ENCODE measurements around the gene VAV1.
"Not testable (repeated sequence)": the region's sequence is repeated elsewhere in the genome, so short reads cannot be mapped to it uniquely, and the experiment has no call there.

The VAV1 gene

GRCh38 chr19:6772866-6773322 lies 386 bp downstream of the VAV1 start:
- Histone ChIP-seq H4K20me1 (peaks cover 34 to 47% (median 43%) of the 10 kb centered on the region in 11 experiments), H3K27ac (peak overlapping the region; percentile 85 to 96 (median 93)), H3K4me1 (peaks cover 28 to 55% (median 44%) of the 10 kb centered on the region in 10 experiments), H3K4me3 (peak overlapping the region; percentile 90 to 100 (median 99)), H3K9me3 (replicated peaks in 1 of 11) (peaks cover 0 to 13% (median 0%) of the 10 kb centered on the region in 11 experiments; a peak in 7 of 22 replicates), H3K4me2 (peak overlapping the region; percentile 79 to 98 (median 92)), H3K27me3 (no peaks in the 10 kb centered on the region), H3K9ac (peak overlapping the region; percentile 86 to 97 (median 93)), H3K36me3 (peaks cover 23 to 32% (median 28%) of the 10 kb centered on the region in 11 experiments)
- no peak for TF ChIP-seq Cebpa-rat (IDR thresholded peaks at IDR 0.05)

GRCh38 chr19:6773323-6773931 lies 919 bp downstream of the VAV1 start:
- H3K27ac ChIP-seq = peak overlapping the region; percentile 85 to 96 (median 93)

GRCh38 chr19:6774821-6775707 lies 2.6 kb downstream of the VAV1 start:
- Histone ChIP-seq H3K4me1 (peaks cover 37 to 60% (median 53%) of the 10 kb centered on the region in 10 experiments), H3K4me3 (peak overlapping the region; percentile 38 to 100 (median 99)), H4K20me1 (peaks cover 54 to 69% (median 64%) of the 10 kb centered on the region in 11 experiments), H3K9me3 (replicated peaks in 1 of 11) (peaks cover 0 to 13% (median 0%) of the 10 kb centered on the region in 11 experiments; a peak in 7 of 22 replicates), H3K27ac (peak overlapping the region in 9 of 11 experiments; percentile 23 to 95 (median 41); a peak in 14 of 22 replicates), H3K36me3 (peaks cover 36 to 50% (median 41%) of the 10 kb centered on the region in 11 experiments), H3K4me2 (peak overlapping the region; percentile 72 to 98 (median 92)), H3K9ac (peak overlapping the region in 8 of 11 experiments; percentile 0 to 55 (median 32); a peak in 10 of 22 replicates), H3K27me3 (no peaks in the 10 kb centered on the region)
- TF ChIP-seq Cebpa-rat (IDR thresholded peaks at IDR 0.05) = no peak

More at GRCh38 chr19:6773323-6773931, 919 bp downstream of the VAV1 start:
- H3K4me2 ChIP-seq = peak overlapping the region; percentile 79 to 98 (median 92)
- H3K4me1 ChIP-seq = peaks cover 29 to 55% (median 44%) of the 10 kb centered on the region in 10 experiments
- peaks cover 0 to 13% (median 0%) of the 10 kb centered on the region in 11 experiments; a peak in 7 of 22 replicates for H3K9me3 ChIP-seq (replicated peaks in 1 of 11)
- H3K36me3 ChIP-seq = peaks cover 26 to 38% (median 32%) of the 10 kb centered on the region in 11 experiments
- peak overlapping the region; percentile 90 to 100 (median 99) for H3K4me3 ChIP-seq
- no peaks in the 10 kb centered on the region for H3K27me3 ChIP-seq
- no peak for TF ChIP-seq Cebpa-rat (IDR thresholded peaks at IDR 0.05)
- H4K20me1 ChIP-seq = peaks cover 39 to 53% (median 48%) of the 10 kb centered on the region in 11 experiments
- peak overlapping the region; percentile 86 to 97 (median 93) for H3K9ac ChIP-seq

DNA sequence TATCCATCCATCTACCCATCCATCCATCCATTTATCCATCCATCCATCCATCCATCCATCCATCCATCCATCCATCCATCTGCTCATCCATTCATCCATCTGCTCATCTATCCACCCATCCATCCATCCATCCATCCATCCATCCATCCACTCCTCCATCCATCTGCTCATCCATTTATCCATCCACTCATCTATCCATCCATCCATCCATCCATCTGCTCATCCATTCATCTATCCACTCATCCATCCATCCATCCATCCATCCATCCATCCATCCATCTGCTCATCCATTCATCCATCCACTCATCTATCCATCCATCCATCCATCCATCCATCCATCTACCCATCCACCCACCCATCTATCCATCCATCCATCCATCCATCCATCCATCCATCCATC lies 3.5 kb downstream of the VAV1 start:
- peak overlapping the region in 8 of 11 experiments; percentile 79 to 98 (median 92); a peak in 10 of 22 replicates for H3K4me2 ChIP-seq
- H3K9ac ChIP-seq, H3K27me3 ChIP-seq, H3K27ac ChIP-seq: not testable (repeated sequence)
- H3K36me3 ChIP-seq = peaks cover 45 to 59% (median 51%) of the 10 kb centered on the region in 11 experiments
- H4K20me1 ChIP-seq = peaks cover 64 to 79% (median 74%) of the 10 kb centered on the region in 11 experiments
- H3K9me3 ChIP-seq (replicated peaks in 1 of 11) = peaks cover 0 to 13% (median 0%) of the 10 kb centered on the region in 11 experiments; a peak in 7 of 22 replicates
- H3K4me1 ChIP-seq = peaks cover 37 to 60% (median 52%) of the 10 kb centered on the region in 10 experiments
- peak overlapping the region in 1 of 10 experiments; percentile 99; a peak in 1 of 20 replicates for H3K4me3 ChIP-seq

- peaks cover 73 to 88% (median 84%) of the 10 kb centered on the region in 11 experiments for H4K20me1 ChIP-seq
- peaks cover 55 to 69% (median 59%) of the 10 kb centered on the region in 11 experiments for H3K36me3 ChIP-seq
- no peak overlapping the region for H3K4me3 ChIP-seq
- peaks cover 33 to 66% (median 45%) of the 10 kb centered on the region in 10 experiments for H3K4me1 ChIP-seq
- peak overlapping the region in 9 of 11 experiments; percentile 44 to 73 (median 51); a peak in 15 of 22 replicates for H3K4me2 ChIP-seq
- H3K9me3 ChIP-seq (replicated peaks in 1 of 11) = peaks cover 0 to 13% (median 0%) of the 10 kb centered on the region in 11 experiments; a peak in 7 of 22 replicates
- no peak overlapping the region for H3K27ac ChIP-seq
- no peak for TF ChIP-seq Cebpa-rat (IDR thresholded peaks at IDR 0.05)
- no peaks in the 10 kb centered on the region for H3K27me3 ChIP-seq
- no peak overlapping the region for H3K9ac ChIP-seq
Observed at GRCh38 chr19:6776999-6777398, 4.5 kb downstream of the VAV1 start.

- no peaks in the 10 kb centered on the region for H3K27me3 ChIP-seq
- H3K4me3 ChIP-seq = no peak overlapping the region
- peaks cover 78 to 93% (median 88%) of the 10 kb centered on the region in 11 experiments for H4K20me1 ChIP-seq
- no peak overlapping the region for H3K27ac ChIP-seq
- no peak for TF ChIP-seq Cebpa-rat (IDR thresholded peaks at IDR 0.05)
- peak overlapping the region; percentile 44 to 73 (median 51); a peak in 21 of 22 replicates for H3K4me2 ChIP-seq
- H3K36me3 ChIP-seq = peaks cover 57 to 73% (median 63%) of the 10 kb centered on the region in 11 experiments
- H3K9me3 ChIP-seq (replicated peaks in 1 of 11) = peaks cover 0 to 13% (median 0%) of the 10 kb centered on the region in 11 experiments; a peak in 7 of 22 replicates
- H3K4me1 ChIP-seq = peaks cover 33 to 67% (median 44%) of the 10 kb centered on the region in 10 experiments
- 0 out of 22 replicates have a peak overlapping the region, but pooled peaks of 1 of the 11 experiments have one; percentile 39 for H3K9ac ChIP-seq
Observed at GRCh38 chr19:6777434-6777833, 4.9 kb downstream of the VAV1 start.

DNA sequence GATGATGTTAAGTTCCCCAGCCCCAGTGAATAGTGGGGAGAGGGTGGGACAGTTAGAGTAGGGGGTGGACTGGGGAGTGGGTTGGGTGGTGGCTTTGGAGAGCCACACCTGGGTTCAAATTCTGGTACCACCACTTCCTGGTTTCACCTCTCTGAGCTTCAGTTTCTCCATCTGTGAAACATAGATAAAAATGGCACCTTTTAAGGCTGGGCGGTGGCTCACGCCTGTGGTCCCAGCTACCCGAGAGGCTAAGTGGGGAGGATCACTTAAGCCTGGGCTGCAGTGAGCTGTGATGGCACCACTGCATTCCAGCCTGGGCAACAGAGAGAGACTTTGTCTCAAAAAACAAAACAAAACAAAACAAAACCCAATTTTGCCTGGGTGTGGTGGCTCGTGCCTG lies 5.9 kb downstream of the VAV1 start:
- Histone ChIP-seq H3K9ac (peak overlapping the region in 7 of 11 experiments; percentile 0 to 41 (median 28); a peak in 6 of 22 replicates), H3K27ac (peak overlapping the region in 7 of 11 experiments; percentile 9 to 42 (median 22); a peak in 6 of 22 replicates), H3K4me3 (no peak overlapping the region), H3K4me1 (peaks cover 33 to 76% (median 44%) of the 10 kb centered on the region in 10 experiments), H4K20me1 (peaks cover 86 to 98% (median 94%) of the 10 kb centered on the region in 11 experiments), H3K36me3 (peaks cover 66 to 82% (median 73%) of the 10 kb centered on the region in 11 experiments), H3K9me3 (replicated peaks in 1 of 11) (peaks cover 0 to 13% (median 0%) of the 10 kb centered on the region in 11 experiments; a peak in 7 of 22 replicates), H3K27me3 (no peaks in the 10 kb centered on the region), H3K4me2 (peak overlapping the region; percentile 44 to 73 (median 51); a peak in 21 of 22 replicates)
- TF ChIP-seq Cebpa-rat (IDR thresholded peaks at IDR 0.05) = no peak

DNA sequence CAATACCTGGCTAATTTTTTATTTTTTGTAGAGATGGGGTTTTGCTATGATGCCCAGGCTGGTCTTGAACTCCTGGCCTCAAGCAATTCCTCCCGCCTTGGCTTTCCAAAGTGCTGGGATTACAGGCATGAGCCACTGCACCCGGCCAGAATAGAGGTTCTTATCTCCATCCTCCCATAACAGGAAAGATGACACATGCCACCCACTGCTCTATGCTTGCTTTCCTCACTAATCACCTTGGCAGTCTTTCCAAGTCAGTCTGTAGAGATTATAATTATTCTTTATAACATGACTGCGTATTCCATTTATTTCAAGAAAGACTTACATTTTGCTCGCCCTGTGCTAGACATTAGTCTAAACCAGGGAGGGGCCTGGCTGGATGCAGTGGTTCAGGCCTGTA lies 6.7 kb downstream of the VAV1 start:
- H4K20me1 ChIP-seq = peaks cover 91 to 100% (median 98%) of the 10 kb centered on the region in 11 experiments
- no peaks in the 10 kb centered on the region for H3K27me3 ChIP-seq
- H3K9me3 ChIP-seq (replicated peaks in 1 of 11) = peaks cover 0 to 8% (median 0%) of the 10 kb centered on the region in 11 experiments; a peak in 7 of 22 replicates
- H3K27ac ChIP-seq = 0 out of 22 replicates have a peak overlapping the region, but pooled peaks of 1 of the 11 experiments have one; percentile 21
- H3K9ac ChIP-seq = 0 out of 22 replicates have a peak overlapping the region, but pooled peaks of 2 of the 11 experiments have one; percentile 18 to 39
- peaks cover 33 to 84% (median 42%) of the 10 kb centered on the region in 10 experiments for H3K4me1 ChIP-seq
- peaks cover 74 to 90% (median 81%) of the 10 kb centered on the region in 11 experiments for H3K36me3 ChIP-seq
- H3K4me3 ChIP-seq = no peak overlapping the region
- no peak for TF ChIP-seq Cebpa-rat (IDR thresholded peaks at IDR 0.05)
- peak overlapping the region in 10 of 11 experiments; percentile 33 to 73 (median 52); a peak in 11 of 22 replicates for H3K4me2 ChIP-seq
